ENCODE measurements around the gene CCDC196.
"Not testable (repeated sequence)": the region's sequence is repeated elsewhere in the genome, so short reads cannot be mapped to it uniquely, and the experiment has no call there.

DNA sequence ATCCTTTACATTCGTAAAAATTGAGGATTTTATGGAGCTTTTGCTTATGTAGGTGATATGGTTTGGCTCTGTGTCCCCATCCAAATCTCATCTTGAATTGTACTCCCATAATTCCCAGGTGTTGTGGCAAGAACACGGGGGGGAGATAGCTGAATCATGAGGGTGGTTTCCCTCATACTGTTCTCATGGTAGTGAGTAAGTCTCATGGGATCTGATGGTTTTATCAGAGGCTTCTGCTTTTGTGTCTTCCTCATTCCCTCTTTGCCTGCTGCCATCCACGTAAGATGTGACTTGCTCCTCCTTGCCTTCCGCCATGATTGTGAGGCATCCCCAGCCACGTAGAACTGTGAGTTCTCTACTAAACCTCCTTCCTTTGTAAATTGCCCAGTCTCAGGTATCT, 16.7 kb downstream of the CCDC196 start:
- TF ChIP-seq, protein P1, sequence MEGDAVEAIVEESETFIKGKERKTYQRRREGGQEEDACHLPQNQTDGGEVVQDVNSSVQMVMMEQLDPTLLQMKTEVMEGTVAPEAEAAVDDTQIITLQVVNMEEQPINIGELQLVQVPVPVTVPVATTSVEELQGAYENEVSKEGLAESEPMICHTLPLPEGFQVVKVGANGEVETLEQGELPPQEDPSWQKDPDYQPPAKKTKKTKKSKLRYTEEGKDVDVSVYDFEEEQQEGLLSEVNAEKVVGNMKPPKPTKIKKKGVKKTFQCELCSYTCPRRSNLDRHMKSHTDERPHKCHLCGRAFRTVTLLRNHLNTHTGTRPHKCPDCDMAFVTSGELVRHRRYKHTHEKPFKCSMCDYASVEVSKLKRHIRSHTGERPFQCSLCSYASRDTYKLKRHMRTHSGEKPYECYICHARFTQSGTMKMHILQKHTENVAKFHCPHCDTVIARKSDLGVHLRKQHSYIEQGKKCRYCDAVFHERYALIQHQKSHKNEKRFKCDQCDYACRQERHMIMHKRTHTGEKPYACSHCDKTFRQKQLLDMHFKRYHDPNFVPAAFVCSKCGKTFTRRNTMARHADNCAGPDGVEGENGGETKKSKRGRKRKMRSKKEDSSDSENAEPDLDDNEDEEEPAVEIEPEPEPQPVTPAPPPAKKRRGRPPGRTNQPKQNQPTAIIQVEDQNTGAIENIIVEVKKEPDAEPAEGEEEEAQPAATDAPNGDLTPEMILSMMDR (IDR thresholded peaks at IDR 0.05; ENCODE audit: borderline replicate concordance, extremely low read depth, low read length, poor library complexity, severe bottlenecking) = not testable (repeated sequence)
- TF ChIP-seq EZH2 (IDR thresholded peaks at IDR 0.05; ENCODE audit: borderline replicate concordance, low read depth, low read length, severe bottlenecking) = not testable (repeated sequence)

All from DND-41 (cell line).